Panc1 (cell line): ENCODE results near the gene GHDC. TPM values are rescaled to one million over a fixed set of nuclear protein-coding genes. Genes with fewer than 3 reads are reported as not detected.
"Not testable (repeated sequence)": the region's sequence is repeated elsewhere in the genome, so short reads cannot be mapped to it uniquely, and the experiment has no call there.

ENCODE experiments used
- ATAC-seq: fragments of 200-7000 bp; cut with Tn5 transposase; 2 replicates; pipeline ENCODE4 v1.9.1; 2020; ENCODE audit warnings: mild to moderate bottlenecking, moderate library complexity
- BruUV-seq: library from RNA; stranded (reverse); fragments of 400-500 nt; replicated peaks from 2 replicates; lab custom pipeline; 2021; lab: Mats Ljungman, UMichigan
- CTCF ChIA-PET: fragments of 300-600 bp; sonication (Branson Sonifier 250); formaldehyde crosslinking; loops from one replicate; lab custom pipeline; 2022; ENCODE audit warnings: antibody characterized with exemption; lab: Charles Lee
- POLR2A ChIA-PET: fragments of 300-600 bp; sonication (Branson Sonifier 250); formaldehyde crosslinking; loops from one replicate; lab custom pipeline; 2022; ENCODE audit warnings: antibody characterized with exemption; lab: Charles Lee
- DNase-seq: peaks from one replicate; pipeline ENCODE4 v3.0.0-alpha.2; 2010; ENCODE audit warnings: low read depth, low spot score
- H3K27ac ChIP-seq: 2 replicates; pipeline ENCODE4 v1.5.1; 2011; ENCODE audit warnings: mild to moderate bottlenecking, low read length, inconsistent platforms
- H3K27me3 ChIP-seq: fragments of 200-500 bp; sonication (Bioruptor generic); 2 replicates; pipeline ENCODE4 v1.6.0; 2014; ENCODE audit warnings: low read length, inconsistent platforms; ENCODE audit not compliant: control insufficient read depth, insufficient read depth
- H3K36me3 ChIP-seq: fragments of 200-500 bp; sonication (Bioruptor generic); 2 replicates; pipeline ENCODE4 v1.5.1; 2014; ENCODE audit warnings: inconsistent platforms, mild to moderate bottlenecking, low read length, moderate library complexity; ENCODE audit not compliant: control insufficient read depth, insufficient read depth
- H3K4me1 ChIP-seq: 2 replicates; pipeline ENCODE4 v1.5.1; 2011; ENCODE audit warnings: inconsistent platforms, mild to moderate bottlenecking, low read length, moderate library complexity; ENCODE audit not compliant: control insufficient read depth, insufficient read depth
- H3K4me3 ChIP-seq, 2 experiments: 2 replicates each; pipeline ENCODE4 v1.5.1; 2011 to 2012; ENCODE audit warnings: low read depth in 2 of 2, low read length in 2 of 2, mild to moderate bottlenecking in 2 of 2, inconsistent platforms in 1 of 2, moderate library complexity in 1 of 2
- H3K9me3 ChIP-seq: fragments of 200-500 bp; sonication (Bioruptor generic); 2 replicates; pipeline ENCODE4 v1.5.1; 2014; ENCODE audit warnings: low read depth, mild to moderate bottlenecking, inconsistent platforms, low read length, moderate library complexity; ENCODE audit not compliant: control insufficient read depth, insufficient read depth
- POLR2AphosphoS5 ChIP-seq: IDR thresholded peaks from 2 replicates; pipeline ENCODE4 v1.6.1; 2012; ENCODE audit warnings: mild to moderate bottlenecking, low read depth, low read length, moderate library complexity
- SIN3A ChIP-seq: IDR thresholded peaks from 2 replicates; pipeline ENCODE4 v1.6.1; 2012; ENCODE audit warnings: low read depth, mild to moderate bottlenecking, low read length, moderate library complexity, borderline replicate concordance; ENCODE audit not compliant: insufficient read depth
- TCF7L2 ChIP-seq: IDR thresholded peaks from 2 replicates; pipeline ENCODE4 v1.6.1; 2011; ENCODE audit warnings: mild to moderate bottlenecking, low read depth, low read length, inconsistent platforms
- in situ Hi-C: cut with HindIII; loops from 2 replicates; pipeline ENCODE4 v1.10.0; 2016; ENCODE audit warnings: low sequenced_read_pairs, low pct_unique_long_range_greater_than_20kb
- intact Hi-C: fragments of 100-400 bp; cut with micrococcal nuclease; formaldehyde crosslinking; loops from one replicate; pipeline ENCODE4 v1.10.0; 2022; ENCODE audit not compliant: unreplicated experiment
- total RNA-seq: library from RNA; stranded (reverse); gene quantifications from one replicate; pipeline ENCODE4 v1.2.1, GENCODE V29; 2021; ENCODE audit not compliant: unreplicated experiment
- TF ChIP-seq, protein P1 (sequence below): fragments of 450-650 bp; IDR thresholded peaks from 2 replicates; pipeline ENCODE4 v1.5.1; 2017; ENCODE audit warnings: mild to moderate bottlenecking
- TF ChIP-seq, protein P2 (sequence below), 2 experiments: IDR thresholded peaks; 2 replicates each; pipeline ENCODE4 v1.6.1; 2011 to 2012; ENCODE audit warnings: low read depth in 2 of 2, control low read depth in 1 of 2, low read length in 1 of 2, mild to moderate bottlenecking in 1 of 2, moderate library complexity in 1 of 2; ENCODE audit not compliant: insufficient read depth in 1 of 2

GHDC gene
- total RNA-seq, 1 experiment from 2014 or later = 21.8 TPM

DNA sequence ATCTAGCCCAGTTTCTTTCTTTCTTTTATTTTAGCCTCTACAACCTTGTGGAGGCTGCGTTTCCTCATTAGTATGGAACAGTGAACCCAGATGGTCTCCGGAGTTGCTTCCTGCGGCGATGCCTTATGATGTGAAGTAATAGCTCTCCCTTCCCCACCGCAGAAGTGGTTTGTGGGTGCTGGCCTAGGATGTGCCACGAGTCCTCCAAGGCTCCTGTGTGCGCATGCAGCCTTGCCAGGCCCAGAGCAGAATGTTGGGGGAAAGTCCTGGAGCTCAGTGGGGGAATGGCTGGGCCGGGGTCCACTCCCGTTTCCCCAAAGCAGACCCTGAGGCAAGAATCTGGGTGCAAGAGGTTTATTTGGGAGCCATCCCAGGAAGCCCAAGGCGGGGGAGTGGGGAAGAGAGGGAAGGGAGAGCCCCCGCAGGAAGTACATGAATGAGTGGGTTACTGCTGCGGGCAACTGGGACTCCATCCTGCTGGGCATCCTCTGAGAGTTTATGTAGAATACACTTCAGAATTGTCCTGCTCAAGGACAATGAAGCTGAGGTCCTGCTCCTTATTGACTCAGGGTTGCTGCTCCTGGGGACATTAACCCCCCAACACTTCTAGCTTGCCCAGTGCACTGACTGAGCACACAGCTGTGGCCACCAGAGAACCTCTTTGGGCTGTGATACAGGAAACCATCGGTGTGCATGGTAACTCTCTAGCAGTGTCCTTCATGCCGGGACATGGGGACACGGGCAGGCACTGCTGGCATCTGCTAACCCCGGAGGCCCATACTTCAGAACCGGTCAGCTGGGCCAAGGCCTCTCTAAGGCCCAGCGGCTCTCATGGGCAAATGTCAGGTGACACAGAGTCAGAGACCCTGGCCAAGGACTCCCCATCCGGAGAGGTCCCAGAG is 5.3 kb downstream of the GHDC start:
- intact Hi-C loops (no loop called here), in situ Hi-C loops (no loop called here)
- peaks cover 8% of the 10 kb centered on the region for H3K4me1 ChIP-seq
- no TSS peak for BruUV-seq
- no peak for ATAC-seq
- TF ChIP-seq, protein P1, sequence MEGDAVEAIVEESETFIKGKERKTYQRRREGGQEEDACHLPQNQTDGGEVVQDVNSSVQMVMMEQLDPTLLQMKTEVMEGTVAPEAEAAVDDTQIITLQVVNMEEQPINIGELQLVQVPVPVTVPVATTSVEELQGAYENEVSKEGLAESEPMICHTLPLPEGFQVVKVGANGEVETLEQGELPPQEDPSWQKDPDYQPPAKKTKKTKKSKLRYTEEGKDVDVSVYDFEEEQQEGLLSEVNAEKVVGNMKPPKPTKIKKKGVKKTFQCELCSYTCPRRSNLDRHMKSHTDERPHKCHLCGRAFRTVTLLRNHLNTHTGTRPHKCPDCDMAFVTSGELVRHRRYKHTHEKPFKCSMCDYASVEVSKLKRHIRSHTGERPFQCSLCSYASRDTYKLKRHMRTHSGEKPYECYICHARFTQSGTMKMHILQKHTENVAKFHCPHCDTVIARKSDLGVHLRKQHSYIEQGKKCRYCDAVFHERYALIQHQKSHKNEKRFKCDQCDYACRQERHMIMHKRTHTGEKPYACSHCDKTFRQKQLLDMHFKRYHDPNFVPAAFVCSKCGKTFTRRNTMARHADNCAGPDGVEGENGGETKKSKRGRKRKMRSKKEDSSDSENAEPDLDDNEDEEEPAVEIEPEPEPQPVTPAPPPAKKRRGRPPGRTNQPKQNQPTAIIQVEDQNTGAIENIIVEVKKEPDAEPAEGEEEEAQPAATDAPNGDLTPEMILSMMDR = no peak
- TF ChIP-seq, protein P2, sequence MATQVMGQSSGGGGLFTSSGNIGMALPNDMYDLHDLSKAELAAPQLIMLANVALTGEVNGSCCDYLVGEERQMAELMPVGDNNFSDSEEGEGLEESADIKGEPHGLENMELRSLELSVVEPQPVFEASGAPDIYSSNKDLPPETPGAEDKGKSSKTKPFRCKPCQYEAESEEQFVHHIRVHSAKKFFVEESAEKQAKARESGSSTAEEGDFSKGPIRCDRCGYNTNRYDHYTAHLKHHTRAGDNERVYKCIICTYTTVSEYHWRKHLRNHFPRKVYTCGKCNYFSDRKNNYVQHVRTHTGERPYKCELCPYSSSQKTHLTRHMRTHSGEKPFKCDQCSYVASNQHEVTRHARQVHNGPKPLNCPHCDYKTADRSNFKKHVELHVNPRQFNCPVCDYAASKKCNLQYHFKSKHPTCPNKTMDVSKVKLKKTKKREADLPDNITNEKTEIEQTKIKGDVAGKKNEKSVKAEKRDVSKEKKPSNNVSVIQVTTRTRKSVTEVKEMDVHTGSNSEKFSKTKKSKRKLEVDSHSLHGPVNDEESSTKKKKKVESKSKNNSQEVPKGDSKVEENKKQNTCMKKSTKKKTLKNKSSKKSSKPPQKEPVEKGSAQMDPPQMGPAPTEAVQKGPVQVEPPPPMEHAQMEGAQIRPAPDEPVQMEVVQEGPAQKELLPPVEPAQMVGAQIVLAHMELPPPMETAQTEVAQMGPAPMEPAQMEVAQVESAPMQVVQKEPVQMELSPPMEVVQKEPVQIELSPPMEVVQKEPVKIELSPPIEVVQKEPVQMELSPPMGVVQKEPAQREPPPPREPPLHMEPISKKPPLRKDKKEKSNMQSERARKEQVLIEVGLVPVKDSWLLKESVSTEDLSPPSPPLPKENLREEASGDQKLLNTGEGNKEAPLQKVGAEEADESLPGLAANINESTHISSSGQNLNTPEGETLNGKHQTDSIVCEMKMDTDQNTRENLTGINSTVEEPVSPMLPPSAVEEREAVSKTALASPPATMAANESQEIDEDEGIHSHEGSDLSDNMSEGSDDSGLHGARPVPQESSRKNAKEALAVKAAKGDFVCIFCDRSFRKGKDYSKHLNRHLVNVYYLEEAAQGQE (IDR thresholded peaks at IDR 0.05; ENCODE audit: insufficient read depth in 1 of 2, low read depth in 2 of 2, low read length in 1 of 2) = no peak
- TF ChIP-seq SIN3A (no peak), TCF7L2 (no peak), POLR2AphosphoS5 (no peak)
- no peak for DNase-seq
- H3K4me3 ChIP-seq = no peak overlapping the region
- H3K27me3 ChIP-seq = no peaks in the 10 kb centered on the region
- ChIA-PET CTCF (no interaction called here), POLR2A (interaction anchor here (0.6 kb wide), 1 partner anchor 76 kb away, joined by 4 read pairs; no protein-coding TSS in a partner anchor)
- H3K27ac ChIP-seq = no peak overlapping the region
- no peaks in the 10 kb centered on the region for H3K9me3 ChIP-seq
- no peaks in the 10 kb centered on the region for H3K36me3 ChIP-seq

DNA sequence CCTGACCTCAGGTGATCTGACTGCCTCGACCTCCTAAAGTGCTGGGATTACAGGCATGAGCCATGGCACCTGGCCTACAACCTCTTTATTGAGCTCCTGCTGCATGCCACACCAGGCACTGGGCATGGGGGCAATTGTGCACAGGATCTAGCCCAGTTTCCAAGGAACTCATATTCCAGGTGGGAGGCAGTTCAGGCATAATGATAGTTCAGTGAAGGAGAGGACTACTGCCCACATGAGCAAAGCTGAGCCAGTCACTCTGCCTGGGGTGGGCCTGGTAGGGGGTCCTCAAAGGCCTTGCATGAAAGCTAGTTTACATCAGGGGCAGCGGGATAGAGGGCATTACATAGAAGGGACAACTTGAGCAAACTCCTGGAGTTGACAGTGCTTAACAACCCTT is 6.5 kb downstream of the GHDC start:
- ChIA-PET CTCF (interaction anchor here (0.6 to 1.7 kb wide), 2 partner anchors 34 to 91 kb away, joined by 3 read pairs; no protein-coding TSS in a partner anchor), POLR2A (no interaction called here)
- intact Hi-C loops = no loop called here
- H3K27ac ChIP-seq = no peak overlapping the region
- no peak for ATAC-seq
- no TSS peak for BruUV-seq
- TF ChIP-seq TCF7L2 (no peak), SIN3A (no peak)
- TF ChIP-seq, protein P1 = no peak
- TF ChIP-seq, protein P2 (IDR thresholded peaks at IDR 0.05; ENCODE audit: insufficient read depth in 1 of 2, low read depth in 2 of 2, low read length in 1 of 2) = no peak
- no peak for DNase-seq
- H3K4me1 ChIP-seq = peaks cover 12% of the 10 kb centered on the region
- no peaks in the 10 kb centered on the region for H3K36me3 ChIP-seq
- H3K9me3 ChIP-seq = no peaks in the 10 kb centered on the region
- H3K4me3 ChIP-seq = no peak overlapping the region
- H3K27me3 ChIP-seq = no peaks in the 10 kb centered on the region
- in situ Hi-C loops = no loop called here

DNA sequence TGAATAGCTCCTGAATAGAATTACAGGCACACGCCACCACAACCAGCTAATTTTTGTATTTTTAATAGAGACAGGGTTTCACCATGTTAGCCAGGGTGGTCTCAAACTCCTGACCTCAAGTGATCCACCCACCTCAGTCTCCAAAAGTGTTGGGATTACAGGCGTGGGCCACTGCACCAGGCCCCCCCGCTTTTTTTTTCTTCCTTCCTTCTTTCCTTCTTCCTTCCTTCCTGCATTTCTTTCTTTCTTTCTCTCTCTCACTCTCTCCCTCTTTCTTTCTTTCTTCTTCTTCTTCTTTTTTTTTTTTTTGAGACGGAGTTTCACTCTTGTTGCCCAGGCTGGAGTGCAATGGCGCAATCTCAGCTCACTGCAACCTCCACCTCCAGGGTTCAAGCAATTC is 8.1 kb downstream of the GHDC start:
- intact Hi-C loops = not testable (repeated sequence)

More for the DNA sequence above, 8.1 kb downstream of the GHDC start:
- H3K27me3 ChIP-seq, H3K27ac ChIP-seq, H3K9me3 ChIP-seq, ATAC-seq, H3K4me3 ChIP-seq, in situ Hi-C loops, DNase-seq, BruUV-seq, POLR2A ChIA-PET, H3K36me3 ChIP-seq: not testable (repeated sequence)
- peaks cover 12% of the 10 kb centered on the region for H3K4me1 ChIP-seq
- CTCF ChIA-PET = interaction anchor here (1.7 kb wide), 1 partner anchor 36 kb away, joined by 3 read pairs; no protein-coding TSS in a partner anchor
